Mucosa of gallbladder (tissue), 1 donor: Measurements from ENCODE around the gene MSRB3. TPM values are rescaled to one million over a fixed set of nuclear protein-coding genes. Genes with fewer than 3 reads are reported as not detected.

Experiments
- DNase-seq: peaks from one replicate; pipeline ENCODE4 v3.0.0-alpha.2; 2020; ENCODE audit warnings: low spot score
- total RNA-seq: library from RNA; stranded (reverse); gene quantifications from one replicate; pipeline ENCODE4 v1.2.1, GENCODE V29; 2021
- donor health status: DM: no; HTN: no; CAD: no.

MSRB3 gene
- total RNA-seq, 1 donor from 2014 or later: 95.3 TPM

GRCh38 chr12:65497660-65498059 is 219.2 kb downstream of the MSRB3 start:
- no peak for DNase-seq

DNA sequence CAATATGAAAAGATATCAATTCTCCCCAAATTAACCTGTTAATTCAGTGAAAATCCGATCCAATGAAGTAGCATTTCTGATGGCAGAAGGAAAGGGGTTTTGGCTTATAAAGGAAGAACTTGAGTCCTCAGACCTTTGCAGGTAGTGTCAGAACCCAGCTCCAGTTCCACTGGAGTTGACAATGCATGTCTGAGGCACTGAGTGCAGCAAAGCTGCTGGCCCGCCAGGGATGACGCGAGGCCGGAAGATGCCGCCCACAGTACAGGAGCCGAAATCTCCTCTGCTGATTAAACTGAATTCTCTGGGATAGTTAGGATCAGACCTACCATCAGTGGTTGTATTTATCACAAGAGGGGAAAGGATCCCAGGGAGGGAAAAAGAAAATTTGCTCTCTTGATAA is 220.7 kb downstream of the MSRB3 start:
- DNase-seq: no peak

DNA sequence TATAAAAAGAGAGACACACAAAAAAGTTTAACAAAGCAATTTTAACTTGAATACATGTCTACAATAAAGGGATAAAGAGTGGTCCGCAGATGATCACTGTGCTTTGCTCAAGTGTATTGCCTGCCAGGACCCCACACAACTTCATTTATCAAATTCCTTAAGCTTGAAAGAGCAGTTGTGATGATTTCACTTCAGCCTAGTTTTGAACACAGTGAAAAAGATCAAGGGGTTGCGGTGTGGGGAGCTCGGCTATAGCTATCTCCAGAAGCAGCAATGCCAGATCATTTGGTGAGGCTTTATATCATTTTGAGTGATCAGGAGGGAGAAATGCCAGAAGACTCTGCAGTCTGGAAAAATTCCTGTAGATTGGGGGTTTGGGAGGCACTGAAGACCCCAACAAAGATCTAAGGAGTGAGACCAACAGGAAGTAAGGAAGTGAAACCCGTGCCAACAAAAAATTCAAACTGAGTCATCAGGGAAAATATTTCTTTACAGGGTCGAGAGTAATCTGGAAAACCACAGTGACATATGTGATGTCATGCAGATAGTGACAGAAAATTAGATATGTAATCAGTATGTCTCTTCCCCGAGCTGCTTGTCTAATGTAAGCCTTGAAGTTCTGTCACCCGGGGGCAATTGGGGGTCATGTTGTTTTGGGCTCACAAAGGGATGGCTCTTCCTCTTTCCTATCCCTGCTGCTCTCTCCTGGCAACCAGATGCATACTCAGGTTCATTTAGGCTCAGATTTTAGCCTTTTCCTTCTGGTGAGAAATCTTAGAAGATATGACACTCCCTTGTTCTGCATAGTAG is 221.8 kb downstream of the MSRB3 start:
- no peak for DNase-seq

DNA sequence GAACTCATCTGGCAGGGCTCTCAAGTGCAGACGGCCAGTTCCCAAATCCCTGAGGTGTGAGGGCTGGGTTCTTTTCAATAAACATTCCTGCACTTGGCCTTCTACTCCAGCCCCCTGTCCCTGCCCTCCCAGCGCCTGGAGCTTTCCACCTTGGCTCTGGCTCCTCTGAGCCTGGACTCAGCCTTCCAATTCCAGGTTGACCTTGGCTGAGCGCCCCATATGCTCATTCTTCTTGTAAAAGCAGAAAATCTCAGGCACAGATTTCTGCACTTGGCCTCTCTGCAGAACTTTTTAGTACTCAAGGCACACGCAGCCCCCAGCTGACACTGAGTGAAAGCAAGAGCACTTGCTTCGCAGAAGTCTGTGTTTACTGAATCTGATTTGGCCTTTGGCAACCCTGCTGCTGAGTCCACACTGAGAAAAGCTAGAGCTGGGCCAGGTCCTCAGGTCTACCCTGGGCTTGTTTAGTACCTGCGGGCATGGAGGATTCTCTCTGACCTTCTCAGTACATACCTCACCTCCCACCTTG is 222.7 kb downstream of the MSRB3 start:
- no peak for DNase-seq

DNA sequence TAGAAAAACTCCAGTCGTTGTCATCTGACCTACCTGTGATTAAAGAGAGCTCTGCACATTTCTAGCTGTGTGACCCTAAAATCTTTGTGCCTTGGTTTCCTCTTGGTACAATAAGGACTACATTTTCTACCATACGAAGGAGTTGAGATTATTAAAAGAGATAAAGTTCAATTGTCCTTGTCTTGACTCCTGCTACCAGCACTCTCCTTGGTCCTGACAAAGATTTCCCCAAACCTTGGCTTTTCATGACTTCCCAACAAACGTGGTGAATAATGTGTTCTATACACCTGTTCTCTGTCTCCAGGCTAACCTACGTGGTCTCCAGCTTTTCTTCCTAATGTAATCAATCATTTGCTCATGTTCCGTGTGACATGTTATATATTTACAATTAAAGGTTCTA is 223.5 kb downstream of the MSRB3 start:
- DNase-seq: no peak

DNA sequence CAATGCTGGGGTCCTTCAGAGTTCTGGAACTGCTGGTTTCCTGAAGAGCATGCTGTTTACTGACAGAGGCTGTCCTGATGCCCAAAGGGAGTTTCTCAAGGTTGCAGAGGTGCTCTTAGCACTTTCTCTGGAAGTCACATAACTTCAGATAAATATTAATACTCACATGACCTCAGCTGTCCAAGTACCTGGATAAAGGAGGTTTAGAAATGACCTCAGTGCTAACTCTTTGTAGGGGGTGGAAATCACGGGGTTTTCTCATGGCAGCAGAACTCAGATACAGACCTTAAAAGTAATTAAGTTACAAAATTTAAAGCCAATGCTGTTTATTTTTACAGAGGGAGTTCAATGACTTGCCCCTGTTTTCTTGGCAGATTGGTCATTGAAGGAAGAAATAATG is 225.9 kb downstream of the MSRB3 start:
- DNase-seq: no peak

DNA sequence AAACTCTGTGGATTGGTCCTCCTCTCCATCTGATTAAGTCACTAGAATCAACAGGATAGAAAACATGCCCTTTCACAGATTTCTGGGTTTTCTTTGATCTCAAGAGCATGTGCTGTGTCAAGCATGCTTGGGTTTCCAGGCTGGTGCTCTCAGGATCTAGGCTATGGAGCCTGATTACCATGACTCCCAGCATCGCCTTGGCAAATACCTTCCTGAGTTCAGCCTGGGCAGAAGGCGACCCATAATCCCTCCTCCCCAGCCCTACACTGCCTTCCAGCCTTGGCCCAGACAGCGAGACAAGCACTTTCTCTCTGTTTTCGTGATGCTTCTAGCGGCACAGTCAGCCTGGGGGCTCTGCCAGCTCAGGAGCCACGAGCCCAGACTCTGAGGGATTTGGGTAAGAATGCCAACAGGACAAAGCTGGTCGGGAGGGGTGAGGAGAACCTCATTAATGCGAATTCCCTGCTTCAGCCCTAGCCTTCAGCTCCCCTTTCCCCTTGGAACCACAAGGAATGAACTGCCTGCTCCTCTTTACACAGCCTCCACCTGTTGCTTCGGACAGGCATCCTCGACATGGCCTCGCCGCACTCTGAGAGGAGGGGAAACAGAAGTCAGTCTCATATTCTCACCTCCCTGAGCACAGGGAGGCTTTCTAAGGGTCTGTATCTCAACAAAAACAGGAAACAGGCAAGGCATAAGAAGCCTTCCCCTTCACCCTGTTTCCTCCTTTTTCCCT is 227.1 kb downstream of the MSRB3 start:
- no peak for DNase-seq

DNA sequence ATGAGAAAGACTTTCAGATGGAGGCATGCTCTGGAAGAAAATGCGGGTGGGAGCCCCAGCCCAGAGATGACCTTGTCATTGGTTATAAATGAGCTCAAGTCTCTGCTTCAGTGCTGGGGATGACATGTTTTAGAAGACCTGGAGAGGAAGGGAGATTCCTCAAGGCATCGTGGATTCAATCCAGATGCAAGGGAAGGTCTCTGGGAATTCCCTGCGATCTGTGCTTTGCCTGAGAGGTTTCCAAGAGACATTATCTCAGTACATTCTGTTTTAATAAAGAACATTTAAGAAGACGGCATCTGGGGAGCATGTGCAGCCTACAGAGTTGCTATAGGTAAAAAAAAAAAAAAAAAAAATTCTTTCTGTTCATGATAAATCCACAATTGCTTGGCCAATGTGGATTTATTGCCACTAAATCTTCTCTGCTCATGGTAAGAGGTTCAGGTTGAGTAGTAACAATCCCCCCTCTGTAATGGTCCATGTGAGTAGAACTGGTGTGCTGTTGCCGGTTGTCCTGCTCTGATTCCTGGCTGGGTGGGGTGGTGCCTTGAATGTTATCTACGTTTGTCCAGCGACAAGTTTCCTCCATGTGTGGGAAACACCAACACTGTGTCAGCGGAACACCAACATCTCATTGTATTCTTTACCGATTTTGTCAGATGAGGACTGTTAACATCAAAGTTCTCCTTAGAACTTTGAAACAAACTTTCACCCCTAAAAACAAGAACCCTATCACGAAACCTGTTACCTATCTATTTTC is 230.0 kb downstream of the MSRB3 start:
- no peak for DNase-seq

GRCh38 chr12:65510007-65510406 is 231.5 kb downstream of the MSRB3 start:
- DNase-seq: no peak

DNA sequence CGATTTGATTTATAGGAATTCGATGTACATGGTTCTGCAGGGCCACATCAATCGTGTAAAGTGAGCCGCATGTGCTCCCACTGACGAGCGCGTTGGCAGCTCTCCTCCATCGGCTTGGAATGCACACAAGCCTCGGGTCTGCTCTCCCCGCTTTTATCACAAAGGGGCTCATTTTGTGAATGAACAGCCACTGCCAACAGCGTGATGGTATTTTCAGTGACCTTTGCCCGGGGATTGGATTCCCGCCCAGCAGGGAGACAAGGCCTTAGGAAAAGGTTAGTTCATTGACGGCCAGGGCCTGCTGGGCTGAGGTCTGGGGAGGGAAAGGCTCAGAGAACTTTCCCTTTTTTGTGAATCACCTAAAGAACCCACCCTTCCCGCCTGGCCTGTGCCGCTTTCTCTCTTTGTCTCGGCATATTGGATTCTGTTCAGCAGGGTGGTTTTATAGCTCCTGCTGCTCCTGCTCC is 232.1 kb downstream of the MSRB3 start:
- DNase-seq: peak; percentile 43

DNA sequence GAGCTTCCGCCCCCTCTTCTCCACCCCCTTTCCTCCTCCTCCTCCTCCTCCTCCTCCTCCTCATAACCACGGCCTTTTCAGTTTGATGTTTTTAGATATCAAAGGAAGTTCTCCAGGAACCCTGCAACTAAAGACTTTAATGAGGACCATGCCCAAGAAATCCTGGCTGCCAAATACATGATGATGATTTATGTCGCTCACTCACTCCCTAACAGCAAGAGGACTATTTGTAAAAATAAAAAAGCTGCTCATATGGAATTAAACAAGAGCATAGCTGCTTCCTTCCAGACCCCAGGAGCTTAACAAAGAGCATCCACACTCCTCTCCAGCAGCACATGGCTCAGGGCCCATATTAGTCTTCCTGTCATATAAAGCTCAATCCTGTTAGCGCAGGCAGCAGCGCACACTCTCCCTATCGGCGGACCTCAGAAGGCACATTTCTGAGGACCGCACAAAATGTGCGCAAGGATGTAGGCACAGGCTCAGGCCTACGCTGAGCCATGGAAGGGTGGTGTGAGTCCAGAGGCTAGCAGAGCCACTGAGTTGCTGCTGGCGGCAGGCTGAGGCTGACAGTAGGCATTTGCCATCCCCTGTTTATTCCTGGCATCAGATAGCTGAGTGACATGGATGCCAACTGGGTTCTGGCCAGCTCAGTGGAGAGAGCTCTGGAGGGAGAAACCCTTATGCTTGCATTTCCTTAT is 232.8 kb downstream of the MSRB3 start:
- no peak for DNase-seq

GRCh38 chr12:65511912-65512311 is 233.4 kb downstream of the MSRB3 start:
- DNase-seq: no peak

Other genes with a start within 250 kb of the MSRB3 start
- 0.81 TPM for gene WIF1, start 157.4 kb upstream of the MSRB3 start, total RNA-seq
- 27.7 TPM for gene LEMD3, start 109.1 kb upstream of the MSRB3 start, total RNA-seq